Measurements from ENCODE around the gene ASB3.

DNA sequence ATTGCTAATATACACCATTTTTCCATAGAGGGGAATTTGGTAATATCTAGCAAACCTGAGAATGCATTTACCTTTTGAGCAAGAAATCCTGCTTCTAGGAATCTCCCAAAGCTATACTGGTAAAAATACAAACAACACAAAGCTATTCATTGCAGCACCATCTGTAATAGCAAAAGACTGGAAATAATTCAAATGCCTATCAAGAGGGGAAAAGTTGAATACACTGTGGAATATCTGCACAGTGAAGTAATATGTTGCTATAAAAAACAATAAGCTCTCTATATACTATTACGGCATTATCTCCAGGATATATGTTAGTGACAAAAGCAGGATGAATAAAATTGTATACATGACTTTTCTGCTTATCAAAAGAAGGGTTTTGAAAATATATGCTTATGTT is 131.5 kb downstream of the ASB3 start:
- TF ChIP-seq EP300 (IDR thresholded peaks at IDR 0.05; ENCODE audit: low read depth) (no peak), POLR2AphosphoS5 (IDR thresholded peaks at IDR 0.05) (no peak), POLR2A (IDR thresholded peaks at IDR 0.05) (no peak)
- TF ChIP-seq, protein P1, sequence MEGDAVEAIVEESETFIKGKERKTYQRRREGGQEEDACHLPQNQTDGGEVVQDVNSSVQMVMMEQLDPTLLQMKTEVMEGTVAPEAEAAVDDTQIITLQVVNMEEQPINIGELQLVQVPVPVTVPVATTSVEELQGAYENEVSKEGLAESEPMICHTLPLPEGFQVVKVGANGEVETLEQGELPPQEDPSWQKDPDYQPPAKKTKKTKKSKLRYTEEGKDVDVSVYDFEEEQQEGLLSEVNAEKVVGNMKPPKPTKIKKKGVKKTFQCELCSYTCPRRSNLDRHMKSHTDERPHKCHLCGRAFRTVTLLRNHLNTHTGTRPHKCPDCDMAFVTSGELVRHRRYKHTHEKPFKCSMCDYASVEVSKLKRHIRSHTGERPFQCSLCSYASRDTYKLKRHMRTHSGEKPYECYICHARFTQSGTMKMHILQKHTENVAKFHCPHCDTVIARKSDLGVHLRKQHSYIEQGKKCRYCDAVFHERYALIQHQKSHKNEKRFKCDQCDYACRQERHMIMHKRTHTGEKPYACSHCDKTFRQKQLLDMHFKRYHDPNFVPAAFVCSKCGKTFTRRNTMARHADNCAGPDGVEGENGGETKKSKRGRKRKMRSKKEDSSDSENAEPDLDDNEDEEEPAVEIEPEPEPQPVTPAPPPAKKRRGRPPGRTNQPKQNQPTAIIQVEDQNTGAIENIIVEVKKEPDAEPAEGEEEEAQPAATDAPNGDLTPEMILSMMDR (IDR thresholded peaks at IDR 0.05) = no peak

All from transverse colon (tissue), 4 donors.